NK-92 (cell line): Measurements from ENCODE around the gene KCTD16.

Experiments
- DNase-seq: peaks from one replicate; lab custom pipeline; 2025; ENCODE audit not compliant: unreplicated experiment; lab: John Stamatoyannopoulos, UW

KCTD16 gene

DNA sequence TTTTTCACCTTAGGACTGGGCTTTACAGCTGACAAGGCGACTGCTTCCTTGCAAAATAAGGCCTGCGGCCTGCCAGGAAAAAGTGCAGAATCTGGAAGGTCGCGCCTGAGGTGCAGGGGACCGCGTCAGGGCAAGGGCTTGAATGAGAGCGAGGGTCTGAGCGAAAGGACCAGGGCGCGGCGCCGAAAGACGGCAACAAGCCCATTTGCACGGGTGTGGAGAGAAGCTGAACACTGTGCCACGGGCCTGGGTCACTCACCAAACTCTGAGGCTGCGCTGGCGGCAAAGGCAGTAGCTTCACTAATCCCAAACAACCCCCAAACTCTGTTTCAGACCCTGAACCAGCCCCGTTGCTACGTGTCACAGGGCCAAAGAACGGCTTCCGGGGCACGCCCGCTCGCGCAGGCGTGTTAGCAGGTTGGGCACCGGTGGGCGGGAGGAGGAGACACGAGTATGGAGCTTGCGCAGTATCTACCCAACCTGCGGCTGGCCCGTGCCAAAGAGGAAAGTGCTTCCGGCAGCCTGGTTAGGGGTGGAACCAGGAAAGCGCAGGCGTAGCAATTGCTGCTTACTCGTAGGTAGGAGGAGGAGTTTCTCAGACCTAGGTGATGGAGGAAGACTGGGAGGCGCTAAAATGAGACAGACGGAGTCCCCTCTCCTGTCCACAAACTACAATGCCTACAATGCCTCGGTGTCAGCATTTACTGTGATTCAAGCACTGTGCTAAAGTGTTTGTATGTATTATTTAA, at the start of gene KCTD16, which contains the start of gene YIPF5:
Gene KCTD16 (plus strand): TSS at position 598 of the 749 bp plus-strand sequence.
Gene YIPF5 (minus strand): TSS at position 384 of the 749 bp plus-strand sequence. CDS start 704 bp downstream, outside the sequence.
- DNase-seq: peak; percentile 79

DNA sequence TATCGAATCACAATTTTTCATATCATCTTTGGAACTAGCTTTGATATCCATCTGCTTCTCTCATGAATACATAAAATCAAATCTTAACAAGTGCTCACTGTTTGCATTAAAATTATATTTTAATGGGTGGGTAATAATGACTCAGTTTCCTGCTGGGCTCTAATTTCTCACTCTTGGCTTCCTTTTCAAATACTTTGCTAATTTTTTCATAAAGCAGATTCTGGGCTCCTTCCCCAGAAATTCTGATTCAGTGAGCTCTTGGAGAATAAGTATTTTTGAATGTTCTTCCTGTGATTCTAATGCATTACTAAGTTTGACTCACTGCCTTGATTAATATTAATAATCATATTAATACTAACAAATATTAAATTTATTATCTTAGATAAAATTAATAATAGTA, 49.1 kb upstream of the KCTD16 start:
- no peak for DNase-seq

DNA sequence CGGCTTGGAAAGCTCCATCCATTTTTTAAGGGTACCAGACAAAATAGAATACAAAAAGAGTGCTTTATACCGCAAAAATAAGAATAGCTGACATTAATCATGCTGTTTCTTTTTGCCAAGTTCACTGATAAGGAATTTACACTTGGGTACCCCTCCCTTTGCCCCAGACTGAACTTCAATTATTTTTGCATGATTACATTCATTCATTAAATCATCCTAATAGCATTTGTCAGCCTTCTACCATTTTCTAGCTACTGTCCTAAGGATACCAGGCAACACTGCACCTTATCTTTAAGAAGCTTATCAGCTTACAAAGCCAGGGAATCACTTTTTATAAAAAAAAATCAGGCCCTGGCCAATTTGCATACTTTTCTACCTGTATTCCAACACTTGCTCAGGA, 48.6 kb upstream of the KCTD16 start:
- no peak for DNase-seq

DNA sequence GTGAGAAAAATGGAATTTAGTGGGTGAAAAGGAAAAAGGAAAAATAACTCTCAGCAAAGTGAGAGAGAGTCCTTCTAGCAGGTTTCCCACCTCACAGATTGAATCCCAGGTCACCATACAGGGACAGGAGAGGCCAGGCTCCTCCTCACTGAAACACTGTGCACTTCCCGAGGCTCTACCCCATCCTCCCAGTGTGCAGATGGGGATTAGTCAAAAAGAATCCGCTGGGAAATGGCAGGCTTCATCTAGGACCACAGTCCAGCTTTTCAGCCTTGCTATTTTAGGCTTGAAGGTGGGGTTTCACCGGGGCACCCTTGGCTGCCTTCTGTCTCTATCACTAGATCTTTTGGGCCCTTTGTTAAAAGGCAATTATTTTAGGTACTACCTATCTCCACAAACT, 48.0 kb upstream of the KCTD16 start:
- DNase-seq: no peak

DNA sequence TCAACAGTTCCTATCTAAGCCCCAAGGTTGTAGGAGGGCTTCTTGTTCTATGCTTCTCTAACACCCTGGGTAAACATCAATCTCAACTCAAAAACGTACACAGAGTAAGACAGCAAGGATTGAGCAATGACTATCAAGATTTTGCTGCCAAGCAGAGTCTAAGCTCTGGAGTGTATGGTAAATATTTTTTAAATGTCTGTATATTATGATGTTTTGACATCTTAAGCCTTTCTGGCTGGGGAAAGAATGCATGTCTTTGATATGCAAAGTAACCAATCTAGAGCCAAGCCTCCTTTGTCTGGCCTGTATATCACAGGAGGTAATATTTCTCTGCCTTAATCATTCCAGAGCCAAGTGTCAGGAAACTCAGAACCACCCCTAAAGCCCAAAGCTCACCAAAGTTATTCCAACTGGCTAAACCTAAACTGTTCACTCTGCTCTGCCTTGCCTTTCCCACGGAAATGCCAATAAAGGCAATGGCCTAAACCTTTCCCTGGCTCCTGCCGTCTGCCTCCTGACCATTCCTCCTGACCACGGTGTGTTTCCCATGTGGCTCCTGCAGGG, 45.4 kb upstream of the KCTD16 start:
- DNase-seq: no peak

DNA sequence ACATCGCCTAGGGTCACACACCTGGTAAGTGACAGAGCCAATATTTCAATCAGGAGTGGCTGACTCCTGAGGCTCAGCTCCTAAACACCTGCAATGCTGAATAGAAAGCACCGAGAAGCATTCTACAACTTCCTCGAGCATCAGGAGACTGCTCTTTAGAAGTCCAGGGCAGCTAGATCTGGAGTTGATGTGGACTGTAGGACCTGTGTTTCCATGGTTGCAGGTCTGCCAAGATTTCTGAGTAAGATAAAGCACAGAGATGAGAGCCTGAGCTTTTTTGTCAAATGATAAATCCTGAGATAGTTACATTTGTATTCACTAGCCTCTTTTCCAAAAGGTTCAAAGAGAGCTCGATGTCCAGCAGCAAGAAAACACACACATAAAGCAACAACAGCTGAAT, 44.0 kb upstream of the KCTD16 start:
- no peak for DNase-seq

DNA sequence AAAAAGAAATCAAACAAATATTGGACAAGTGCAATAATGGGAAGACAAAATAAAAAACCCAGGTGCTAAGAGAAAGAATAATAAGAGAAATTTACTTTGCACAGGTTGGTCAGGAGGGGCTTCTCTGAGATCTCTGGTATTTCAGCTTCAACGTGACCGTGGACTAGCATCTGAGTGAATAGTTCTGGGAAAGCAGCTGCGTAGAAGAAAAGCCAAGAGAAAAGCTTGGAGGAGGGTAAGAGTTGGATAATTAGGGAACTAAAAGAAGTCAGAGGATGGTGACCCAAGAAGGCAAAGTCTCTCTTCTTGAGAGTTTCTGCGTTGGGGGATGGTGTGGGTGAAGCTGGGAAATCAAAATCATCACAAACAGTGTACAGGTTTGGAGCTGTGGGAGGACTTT, 41.8 kb upstream of the KCTD16 start:
- no peak for DNase-seq

DNA sequence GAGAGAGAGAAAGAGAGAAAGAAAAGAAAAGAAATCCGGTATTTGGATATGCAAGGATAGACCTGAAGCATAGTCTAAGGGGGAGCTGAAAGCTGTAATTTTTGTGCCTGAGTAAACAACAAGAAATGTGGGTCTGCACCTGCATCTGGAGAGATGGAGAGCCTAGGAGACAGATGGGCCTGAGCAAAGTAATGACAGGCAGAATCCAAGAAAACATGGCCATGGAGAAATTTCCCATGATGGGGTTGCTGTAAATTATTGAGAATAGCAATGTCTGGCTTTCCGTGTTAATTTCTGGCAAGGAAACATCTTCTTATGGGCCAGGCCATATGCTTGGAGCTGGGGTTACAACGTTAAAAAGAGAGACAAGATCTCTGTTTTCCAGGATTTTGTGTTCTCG, 40.4 kb upstream of the KCTD16 start:
- DNase-seq: no peak

DNA sequence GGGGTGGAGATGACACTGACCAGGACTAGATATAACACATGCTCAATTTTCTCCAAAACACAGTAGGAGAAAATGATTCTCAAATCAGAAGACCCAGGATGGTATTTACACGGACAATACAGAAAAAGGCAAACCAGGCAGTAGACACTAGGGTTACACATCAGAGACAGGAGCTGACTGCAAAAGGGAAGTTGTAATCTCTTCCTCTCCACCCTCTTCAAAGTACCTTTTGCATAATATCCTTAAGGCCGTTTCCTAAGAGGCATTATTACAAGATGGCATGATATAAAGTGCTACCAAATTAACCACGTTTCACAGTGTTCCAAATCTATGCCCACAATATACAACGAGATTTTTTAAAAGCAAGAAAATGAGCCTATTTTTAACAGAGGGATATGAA, 39.4 kb upstream of the KCTD16 start:
- DNase-seq: no peak

DNA sequence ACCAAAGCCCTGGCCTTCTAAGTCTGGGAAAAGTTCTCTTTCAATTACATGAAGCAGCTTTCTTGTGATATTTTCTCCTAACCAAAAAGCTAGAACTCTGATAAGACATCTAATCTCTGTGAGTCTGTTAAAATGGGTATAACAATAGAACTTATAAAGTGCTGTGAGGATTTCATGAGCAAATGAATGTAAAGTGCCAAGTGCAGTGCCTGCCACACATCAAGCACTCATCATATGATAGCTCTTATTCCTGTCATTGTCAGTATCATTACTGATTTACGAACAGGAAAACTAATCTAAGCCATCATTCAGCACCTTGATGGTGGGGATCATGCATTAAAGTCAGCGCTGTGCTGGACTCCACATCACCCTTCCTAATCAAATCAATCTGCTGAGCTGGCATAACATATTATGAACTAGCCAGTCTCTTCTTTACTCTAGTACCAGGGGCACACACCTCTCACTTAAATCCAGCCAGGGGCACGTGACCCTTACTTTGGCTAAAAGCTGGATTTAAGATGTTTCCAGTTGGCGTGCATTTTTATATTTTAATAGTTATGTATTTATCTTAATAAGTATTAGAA, 37.5 kb upstream of the KCTD16 start:
- DNase-seq: no peak

DNA sequence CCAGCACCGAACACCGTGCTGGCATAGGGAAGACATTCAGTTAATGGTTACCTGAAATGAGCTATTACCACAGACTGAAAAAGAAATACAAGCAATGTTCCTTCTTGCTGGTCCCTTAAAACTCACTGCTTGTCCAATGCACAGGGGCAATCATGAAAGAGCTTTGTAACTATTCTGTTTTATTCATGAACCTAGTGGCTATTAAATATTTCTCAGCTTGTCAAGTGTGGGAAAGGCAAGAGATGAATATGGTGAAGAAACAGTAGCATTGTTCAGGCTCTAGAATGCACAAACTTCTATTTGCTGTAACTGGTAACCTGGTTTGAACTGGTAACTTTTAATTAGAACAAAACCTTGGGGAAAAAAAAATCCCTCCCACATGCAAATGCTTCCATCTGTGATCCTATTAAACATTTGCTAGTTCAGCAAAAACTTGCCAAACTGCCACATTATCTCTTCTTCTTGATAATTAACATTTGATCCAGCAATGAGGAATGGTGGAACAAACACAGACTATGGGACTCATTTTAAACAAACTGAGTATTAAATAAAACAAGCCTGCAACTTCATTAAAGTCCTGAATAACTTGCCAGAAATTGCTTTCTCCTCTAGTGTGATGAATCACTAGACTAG, 36.4 kb upstream of the KCTD16 start:
- DNase-seq: no peak

DNA sequence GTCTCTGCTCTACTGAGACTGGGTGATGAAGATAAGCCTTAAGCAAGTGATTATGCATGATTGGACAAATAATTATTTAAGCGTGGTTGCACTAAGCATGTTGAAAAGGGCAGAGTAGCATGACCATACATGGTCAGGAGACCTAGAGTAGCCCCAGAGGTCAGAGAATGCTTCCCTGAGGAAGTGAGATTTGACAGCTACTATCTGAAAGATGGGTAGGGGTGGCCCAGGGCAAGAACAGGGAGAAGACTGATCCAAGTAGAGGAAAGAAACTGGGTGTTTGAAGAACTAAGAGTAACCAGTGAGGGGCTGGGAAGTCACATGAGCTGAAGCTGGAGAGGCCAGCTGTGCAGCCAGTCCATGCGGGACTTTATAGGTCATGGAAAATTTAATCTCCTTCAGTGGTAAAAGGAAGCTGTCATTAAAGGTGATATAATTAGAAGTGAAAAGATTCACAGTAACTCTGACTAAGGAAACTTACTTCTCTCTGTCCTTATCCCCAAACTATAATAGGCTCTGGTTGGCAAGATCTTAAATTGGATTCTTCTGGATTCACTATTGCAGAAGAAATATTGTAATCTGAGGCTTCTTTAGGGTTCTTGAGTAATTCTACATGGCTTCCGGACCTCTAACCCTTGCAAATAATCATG, 35.4 kb upstream of the KCTD16 start:
- DNase-seq: no peak

DNA sequence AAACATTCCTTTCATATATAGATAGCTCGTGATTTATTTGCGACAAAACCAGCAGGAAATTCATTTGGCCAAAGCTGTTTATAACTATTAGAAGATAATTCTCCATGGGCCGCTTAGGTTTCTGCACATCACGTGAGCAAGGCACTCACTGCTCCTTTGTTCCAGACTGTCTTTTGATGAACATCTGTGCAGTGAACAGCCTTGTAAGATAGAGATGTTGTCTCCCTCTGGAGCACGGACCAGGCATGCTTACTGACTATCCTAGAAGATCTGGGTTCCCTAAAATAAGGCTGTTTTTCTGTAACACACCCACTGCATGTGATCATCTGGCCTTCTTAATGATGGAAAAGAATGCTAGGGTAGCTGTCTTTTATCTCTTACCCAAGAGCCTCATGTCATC, 31.1 kb upstream of the KCTD16 start:
- no peak for DNase-seq

DNA sequence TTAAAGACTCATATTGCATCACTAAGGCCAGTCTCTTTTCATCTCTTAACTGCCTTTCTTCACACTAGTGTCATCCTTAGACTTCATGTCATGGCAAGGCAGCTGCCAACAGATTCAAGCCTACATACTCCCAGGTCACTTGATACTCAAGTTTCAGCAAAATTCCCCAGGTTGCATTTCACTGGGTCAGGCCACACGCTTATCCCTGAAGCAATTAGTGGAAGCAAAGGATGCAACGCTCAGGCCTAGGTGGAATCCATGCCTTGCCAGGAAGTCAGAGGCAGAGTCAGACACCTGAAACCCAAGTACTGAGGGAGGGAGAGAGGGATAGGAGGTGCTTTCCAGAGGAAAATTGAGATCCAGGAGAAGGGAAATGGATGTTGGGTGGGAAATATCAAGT, 29.1 kb upstream of the KCTD16 start:
- no peak for DNase-seq

DNA sequence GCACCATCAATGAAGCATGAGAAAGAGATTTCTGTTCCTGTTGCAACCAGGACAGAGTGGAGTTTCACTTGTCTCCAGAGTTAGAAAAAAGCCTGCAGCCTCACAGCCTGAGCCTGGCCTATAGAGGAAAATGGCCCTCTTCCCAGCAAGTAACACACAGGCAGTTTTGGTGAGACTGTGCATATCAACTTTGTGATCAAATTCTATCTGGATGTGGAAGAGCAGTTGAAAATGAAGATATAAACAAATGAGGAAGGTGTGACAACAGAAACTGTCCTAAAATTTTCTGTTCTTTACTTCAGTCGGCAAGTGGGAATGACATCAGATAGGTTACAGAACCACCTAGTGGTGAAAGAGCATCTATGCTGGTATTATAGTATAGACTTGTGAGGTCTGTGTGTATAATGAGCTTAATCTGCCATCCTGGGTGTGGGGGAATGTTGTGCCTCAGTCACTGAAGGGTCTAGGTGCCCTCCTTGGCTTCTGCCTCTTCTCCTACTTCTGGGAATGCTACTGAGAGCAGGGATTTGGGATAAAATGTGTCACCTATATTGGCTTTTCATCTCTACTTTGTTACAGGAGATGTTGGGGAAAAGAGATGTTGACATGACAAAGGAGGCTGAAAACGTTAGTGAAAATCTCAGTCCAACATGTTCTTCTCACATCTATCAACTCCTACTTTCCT, 28.4 kb upstream of the KCTD16 start:
- DNase-seq: no peak

DNA sequence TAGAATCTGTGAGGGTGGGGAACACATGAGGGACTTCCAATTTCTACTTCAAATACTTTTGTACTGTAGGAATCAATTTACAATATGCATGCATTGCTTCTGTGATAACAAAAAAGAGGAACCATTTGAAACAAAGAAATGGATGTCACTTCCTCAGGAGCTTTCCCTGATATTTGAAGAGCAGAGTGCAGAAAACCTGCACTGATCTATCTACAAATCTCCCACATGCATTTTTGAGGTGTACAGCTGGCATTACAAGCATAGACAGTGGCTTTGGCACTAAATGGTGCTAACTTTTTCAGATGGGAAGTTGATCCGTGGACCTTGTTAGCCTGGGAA, 27.9 kb upstream of the KCTD16 start:
- no peak for DNase-seq

DNA sequence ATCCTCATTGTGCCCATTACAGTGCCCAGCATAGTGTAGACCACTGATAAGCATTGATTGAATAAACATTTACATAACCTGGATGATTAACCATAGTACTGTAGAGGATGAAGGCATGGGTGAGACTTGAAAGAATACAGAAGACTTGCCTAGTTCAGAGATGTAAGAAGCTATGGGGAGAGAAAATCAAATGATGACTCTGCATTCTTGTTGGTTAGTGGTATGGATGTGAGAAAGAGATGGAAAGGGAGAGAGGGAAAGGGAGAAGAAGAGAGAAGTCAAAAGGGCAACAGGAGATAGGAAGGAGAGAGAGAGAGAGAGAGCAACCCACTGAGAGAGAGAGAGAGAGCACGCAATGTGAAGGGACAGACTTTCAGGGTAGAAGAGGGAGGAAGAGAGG, 27.0 kb upstream of the KCTD16 start:
- no peak for DNase-seq

DNA sequence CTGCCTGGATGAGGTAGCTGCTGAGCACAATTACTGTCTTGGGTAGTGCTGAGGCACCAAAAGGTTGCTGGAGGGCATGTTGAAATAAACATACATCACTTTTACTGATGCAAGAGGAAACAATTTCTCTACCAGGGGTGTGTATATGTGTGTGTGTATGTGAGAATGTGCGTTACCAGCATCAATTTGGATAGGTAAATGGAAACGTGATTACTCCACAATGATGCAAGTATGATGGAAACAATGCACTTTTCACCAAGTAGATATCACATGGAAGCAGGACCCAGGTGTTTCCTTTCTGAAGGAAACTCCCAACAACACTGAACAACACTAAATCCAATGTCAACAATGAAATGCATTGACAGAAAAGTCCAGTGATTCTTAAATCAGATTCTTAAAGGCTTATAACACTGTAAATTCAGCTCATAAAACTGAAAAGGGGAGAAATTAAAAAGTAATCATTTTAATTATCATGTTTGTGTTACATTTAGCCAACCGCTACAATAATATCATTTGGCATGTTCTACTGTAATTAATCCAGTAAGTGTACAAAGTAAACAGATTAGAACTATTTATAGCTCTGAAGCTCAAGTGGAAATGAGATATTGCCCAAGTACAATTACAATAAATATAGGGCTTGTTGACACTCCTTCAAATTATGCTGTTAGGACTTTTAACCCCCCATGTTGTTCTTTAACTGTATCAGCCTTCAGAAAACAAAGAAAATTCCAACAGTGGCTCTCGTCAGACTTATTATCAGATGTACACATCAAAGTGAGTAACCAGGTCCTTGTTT, 25.5 kb upstream of the KCTD16 start:
- no peak for DNase-seq

DNA sequence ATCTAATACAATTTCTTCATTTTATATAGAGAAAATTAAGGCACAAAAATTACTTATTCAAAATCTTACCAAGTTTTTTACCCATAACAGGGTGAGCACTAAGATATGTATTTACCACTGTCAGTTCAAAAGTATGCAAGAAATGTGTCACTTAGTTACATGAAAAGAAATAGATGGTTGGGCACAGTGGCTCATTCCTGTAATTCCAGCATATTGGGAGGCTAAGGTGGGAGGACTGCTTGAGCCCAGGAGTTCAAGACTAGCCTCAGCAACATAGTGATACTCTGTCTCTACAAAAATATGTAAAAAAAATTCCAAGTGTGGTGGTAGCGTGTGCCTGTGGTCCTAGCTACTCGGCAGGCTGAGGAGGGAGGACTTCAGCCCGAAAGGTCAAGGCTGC, 19.6 kb upstream of the KCTD16 start:
- no peak for DNase-seq

DNA sequence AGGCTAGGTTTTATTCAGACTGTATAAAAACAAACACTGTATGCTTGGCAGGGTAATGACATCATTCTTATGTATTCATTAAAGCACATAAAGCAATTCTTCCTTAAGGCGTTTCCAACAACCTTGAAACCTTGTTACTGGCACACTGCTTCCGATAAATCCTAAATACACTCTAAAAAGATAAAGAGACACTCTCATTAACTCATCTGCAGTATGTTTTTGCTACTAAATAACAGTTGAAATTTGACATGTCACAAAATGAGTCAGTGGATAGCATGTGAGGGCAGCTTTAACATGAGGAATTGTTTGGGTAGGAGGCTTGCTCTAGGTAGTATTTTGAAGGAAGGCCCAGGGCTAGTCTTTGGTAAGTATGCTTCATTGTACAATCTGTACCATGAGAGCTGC, 13.9 kb upstream of the KCTD16 start:
- DNase-seq: no peak
